GM06990 (cell line): Measurements from ENCODE around the gene ZNF136.

Experiments
- DNase-seq: peaks from one replicate; pipeline ENCODE4 v3.0.0-alpha.2; 2011; ENCODE audit not compliant: insufficient read length; ENCODE audit errors: extremely low read depth
- H3K27me3 ChIP-seq: replicated peaks from 2 replicates; pipeline ENCODE4 v1.6.0; 2011; ENCODE audit warnings: low read length; ENCODE audit not compliant: control insufficient read depth, insufficient read depth
- H3K36me3 ChIP-seq: 2 replicates; pipeline ENCODE4 v1.5.1; 2011; ENCODE audit warnings: low read length; ENCODE audit not compliant: control insufficient read depth, insufficient read depth
- H3K4me3 ChIP-seq: replicated peaks from 2 replicates; pipeline ENCODE4 v1.5.1; 2011; ENCODE audit warnings: low read depth, mild to moderate bottlenecking, control low read depth, low read length
- TF ChIP-seq, protein P1 (sequence below): IDR thresholded peaks from 2 replicates; pipeline ENCODE4 v1.5.1; 2011; ENCODE audit warnings: low read length, control low read depth, mild to moderate bottlenecking, inconsistent platforms; ENCODE audit not compliant: insufficient read depth, poor library complexity, severe bottlenecking

The ZNF136 gene

DNA sequence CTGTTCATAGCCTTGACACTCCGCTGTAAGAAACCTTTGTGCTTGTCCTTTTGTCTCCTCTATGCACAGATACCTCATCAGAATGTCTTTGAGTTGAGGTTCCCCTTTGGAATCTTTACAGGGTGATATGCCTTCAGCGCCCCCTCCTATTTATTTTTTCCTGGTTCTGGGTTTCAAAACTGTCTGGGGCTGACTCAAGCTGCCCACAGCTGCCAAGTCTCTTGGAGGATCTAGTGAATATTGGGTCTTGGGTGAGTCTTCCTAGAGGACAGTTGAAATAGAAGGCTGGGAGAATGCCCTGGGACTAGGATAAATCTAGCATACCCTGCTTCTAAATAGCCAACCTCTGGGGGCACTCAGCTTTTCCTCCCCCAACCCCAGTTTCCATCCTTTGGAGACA is 930 bp downstream of the ZNF136 start:
- no peaks in the 10 kb centered on the region for H3K27me3 ChIP-seq
- H3K36me3 ChIP-seq = 0 out of 2 replicates have a peak, but pooled peaks cover 1% of the 10 kb centered on the region
- H3K4me3 ChIP-seq = peak overlapping the region; percentile 78
- TF ChIP-seq, protein P1, sequence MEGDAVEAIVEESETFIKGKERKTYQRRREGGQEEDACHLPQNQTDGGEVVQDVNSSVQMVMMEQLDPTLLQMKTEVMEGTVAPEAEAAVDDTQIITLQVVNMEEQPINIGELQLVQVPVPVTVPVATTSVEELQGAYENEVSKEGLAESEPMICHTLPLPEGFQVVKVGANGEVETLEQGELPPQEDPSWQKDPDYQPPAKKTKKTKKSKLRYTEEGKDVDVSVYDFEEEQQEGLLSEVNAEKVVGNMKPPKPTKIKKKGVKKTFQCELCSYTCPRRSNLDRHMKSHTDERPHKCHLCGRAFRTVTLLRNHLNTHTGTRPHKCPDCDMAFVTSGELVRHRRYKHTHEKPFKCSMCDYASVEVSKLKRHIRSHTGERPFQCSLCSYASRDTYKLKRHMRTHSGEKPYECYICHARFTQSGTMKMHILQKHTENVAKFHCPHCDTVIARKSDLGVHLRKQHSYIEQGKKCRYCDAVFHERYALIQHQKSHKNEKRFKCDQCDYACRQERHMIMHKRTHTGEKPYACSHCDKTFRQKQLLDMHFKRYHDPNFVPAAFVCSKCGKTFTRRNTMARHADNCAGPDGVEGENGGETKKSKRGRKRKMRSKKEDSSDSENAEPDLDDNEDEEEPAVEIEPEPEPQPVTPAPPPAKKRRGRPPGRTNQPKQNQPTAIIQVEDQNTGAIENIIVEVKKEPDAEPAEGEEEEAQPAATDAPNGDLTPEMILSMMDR = no peak
- DNase-seq = no peak

DNA sequence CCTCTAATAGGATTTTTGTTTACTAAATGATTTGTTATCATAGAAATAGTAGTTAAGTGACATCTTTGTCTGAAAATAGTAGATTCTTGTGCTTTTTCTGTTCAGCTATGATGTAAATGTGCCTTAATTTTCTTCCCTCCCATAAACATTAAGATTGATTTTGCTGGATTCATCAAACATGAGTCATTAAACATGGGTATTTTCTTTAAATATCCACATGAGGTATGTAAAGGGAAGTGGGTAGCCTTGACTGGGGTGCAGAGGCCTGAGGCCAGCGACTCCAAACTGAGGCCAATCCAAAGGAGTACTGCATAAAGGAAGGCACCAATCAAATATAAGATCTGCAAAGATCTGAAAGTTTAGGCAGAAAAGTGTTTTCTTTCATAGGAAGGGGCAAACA is 3.7 kb downstream of the ZNF136 start:
- Histone ChIP-seq H3K4me3 (no peak overlapping the region), H3K27me3 (no peaks in the 10 kb centered on the region), H3K36me3 (peaks cover 1% of the 10 kb centered on the region)
- DNase-seq = no peak
- TF ChIP-seq, protein P1 = no peak

DNA sequence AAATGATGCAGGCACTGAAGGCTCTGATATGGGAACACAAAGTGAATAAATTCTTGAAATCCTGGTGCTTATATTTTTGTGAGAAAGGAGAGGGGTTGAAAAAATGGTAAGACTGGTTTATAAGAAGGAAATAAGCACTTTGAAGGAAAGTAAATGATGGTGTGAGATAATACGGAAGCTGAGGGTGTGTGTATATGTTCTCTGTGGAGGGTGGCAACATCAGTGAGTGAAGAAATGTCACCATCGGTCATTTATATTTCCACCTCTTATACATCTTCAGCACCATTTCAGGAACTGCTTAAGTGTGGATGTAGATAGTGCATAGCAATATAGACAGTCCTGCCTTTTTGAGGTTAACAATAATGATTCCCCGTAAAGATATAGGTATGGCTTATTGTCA is 17.5 kb downstream of the ZNF136 start:
- DNase-seq = no peak

DNA sequence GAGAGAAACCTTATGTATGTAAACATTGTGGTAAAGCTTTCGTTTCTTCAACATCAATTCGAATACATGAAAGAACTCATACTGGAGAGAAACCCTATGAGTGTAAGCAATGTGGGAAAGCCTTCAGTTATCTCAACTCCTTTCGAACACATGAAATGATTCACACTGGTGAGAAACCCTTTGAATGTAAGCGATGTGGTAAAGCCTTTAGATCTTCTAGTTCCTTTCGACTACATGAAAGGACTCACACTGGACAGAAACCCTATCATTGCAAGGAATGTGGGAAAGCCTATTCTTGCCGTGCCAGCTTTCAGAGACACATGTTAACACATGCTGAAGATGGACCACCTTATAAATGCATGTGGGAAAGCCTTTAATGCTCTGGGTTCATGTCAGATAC is 24.7 kb downstream of the ZNF136 start:
- Histone ChIP-seq H3K36me3 (peaks cover 6% of the 10 kb centered on the region), H3K27me3 (no peaks in the 10 kb centered on the region), H3K4me3 (no peak overlapping the region)
- TF ChIP-seq, protein P1 = no peak
- DNase-seq = no peak

More for the DNA sequence above, 17.5 kb downstream of the ZNF136 start:
- TF ChIP-seq, protein P1 = no peak
- H3K4me3 ChIP-seq = no peak overlapping the region
- no peaks in the 10 kb centered on the region for H3K27me3 ChIP-seq
- H3K36me3 ChIP-seq = peaks cover 1% of the 10 kb centered on the region

DNA sequence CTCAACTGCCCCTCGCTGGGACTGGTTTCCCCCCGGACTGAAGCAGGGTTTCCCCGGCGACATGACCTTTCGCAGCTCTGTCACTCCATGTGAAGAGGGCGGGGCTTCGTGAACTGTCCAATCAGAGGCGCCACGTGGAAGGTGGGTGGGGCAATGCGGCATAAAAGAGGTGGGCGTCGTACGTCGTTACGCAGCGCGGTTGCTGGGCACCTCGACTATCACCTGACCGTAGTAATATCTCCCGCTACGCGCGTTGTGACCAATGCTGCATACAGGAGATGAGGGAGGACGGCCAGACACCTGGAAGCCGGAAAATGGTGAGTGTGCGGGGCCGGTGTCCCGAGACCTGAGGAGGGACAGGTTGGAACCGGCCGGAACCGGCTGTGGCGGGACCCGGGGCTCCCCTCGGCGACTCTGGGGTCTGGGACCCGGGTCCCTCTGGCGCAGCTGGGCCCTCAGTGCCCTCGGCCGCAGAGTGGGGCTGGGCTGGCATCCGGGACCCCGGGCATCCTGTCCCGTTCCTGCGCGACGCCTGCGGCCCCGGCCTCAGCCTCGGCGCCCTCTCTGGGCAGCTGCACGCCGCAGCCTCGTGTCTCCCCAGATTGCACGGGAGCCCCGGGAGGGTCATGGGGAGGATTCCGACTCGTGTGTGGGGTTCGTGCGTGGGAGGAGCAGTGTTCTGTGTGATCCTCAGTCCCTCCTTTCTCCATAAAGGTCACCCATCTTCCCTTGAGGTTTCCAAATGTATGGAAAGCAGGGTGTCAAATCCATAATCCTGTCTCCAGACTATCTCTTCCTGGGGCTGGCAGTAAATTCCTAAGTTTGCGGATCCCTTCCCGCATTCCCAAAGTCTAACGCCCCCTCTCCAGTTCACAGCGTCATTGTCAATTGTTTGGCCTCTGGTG is 32.2 kb downstream of the ZNF136 start:
- peak; percentile 37 for DNase-seq
- peak overlapping the region; percentile 34 for H3K4me3 ChIP-seq

More for the DNA sequence above, 32.2 kb downstream of the ZNF136 start:
- TF ChIP-seq, protein P1 = no peak
- H3K27me3 ChIP-seq = no peaks in the 10 kb centered on the region
- H3K36me3 ChIP-seq = peaks cover 2% of the 10 kb centered on the region
